ENCODE data around the gene PLD4.

- TF ChIP-seq ZNF174 (CRISPR knock-in tag; IDR thresholded peaks at IDR 0.05) (no peak), ATF2 (CRISPR knock-in tag; IDR thresholded peaks at IDR 0.05) (no peak), CTCF (IDR thresholded peaks at IDR 0.05 in 2 of 3, conservative IDR thresholded peaks at IDR 0.05 in 1 of 3; ENCODE audit: insufficient read depth in 2 of 3, low read depth in 1 of 3, low read length in 3 of 3) (no peak), USF2 (CRISPR knock-in tag; IDR thresholded peaks at IDR 0.05) (no peak), NR1H2 (CRISPR knock-in tag; IDR thresholded peaks at IDR 0.05) (no peak), JUND (IDR thresholded peaks at IDR 0.05; ENCODE audit: borderline replicate concordance, low read depth, low read length) (no peak), JUND (tag; IDR thresholded peaks at IDR 0.05; ENCODE audit: borderline replicate concordance, low read depth, low read length) (no peak), STAG1 (CRISPR knock-in tag; IDR thresholded peaks at IDR 0.05; ENCODE audit: borderline replicate concordance) (no peak), BDP1 (IDR thresholded peaks at IDR 0.05; ENCODE audit: insufficient read depth, insufficient read length) (no peak), AFF4 (CRISPR knock-in tag; IDR thresholded peaks at IDR 0.05) (no peak), MYBL2 (IDR thresholded peaks at IDR 0.05; ENCODE audit: low read depth) (no peak), MYBL2 (CRISPR knock-in tag; IDR thresholded peaks at IDR 0.05; ENCODE audit: borderline replicate concordance) (no peak)
These were observed 41.7 kb downstream of the PLD4 start for GRCh38 chr14:104966261-104966865.
